Eye (tissue), 1 donor: ENCODE measurements around the gene MYO3B.
A peak's percentile ranks its signal among the peaks of the same experiment; 100 is the strongest.
"Not testable (repeated sequence)": the region's sequence is repeated elsewhere in the genome, so short reads cannot be mapped to it uniquely, and the experiment has no call there.

Experiments used
- DNase-seq: peaks from one replicate; pipeline ENCODE4 v3.0.0-alpha.2; 2015

Gene MYO3B

DNA sequence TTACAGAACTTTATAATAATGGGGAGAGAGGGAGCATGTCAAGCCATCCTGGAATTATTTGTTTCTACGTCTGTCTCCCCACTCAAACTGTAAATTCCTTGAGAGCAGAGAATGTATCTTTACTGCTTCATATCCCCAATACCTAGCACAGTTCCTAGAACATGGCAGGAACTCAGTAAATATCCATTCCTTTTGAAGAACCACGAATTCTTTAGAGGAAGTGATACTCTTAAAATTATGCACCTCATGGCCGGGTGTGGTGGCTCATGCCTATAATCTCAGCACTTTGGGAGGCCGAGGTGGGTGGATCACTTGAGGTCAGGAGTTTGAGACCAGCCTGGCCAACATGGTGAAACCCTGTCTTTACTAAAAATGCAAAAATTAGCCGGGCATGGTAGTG is 171.3 kb downstream of the MYO3B start:
- not testable (repeated sequence) for DNase-seq

DNA sequence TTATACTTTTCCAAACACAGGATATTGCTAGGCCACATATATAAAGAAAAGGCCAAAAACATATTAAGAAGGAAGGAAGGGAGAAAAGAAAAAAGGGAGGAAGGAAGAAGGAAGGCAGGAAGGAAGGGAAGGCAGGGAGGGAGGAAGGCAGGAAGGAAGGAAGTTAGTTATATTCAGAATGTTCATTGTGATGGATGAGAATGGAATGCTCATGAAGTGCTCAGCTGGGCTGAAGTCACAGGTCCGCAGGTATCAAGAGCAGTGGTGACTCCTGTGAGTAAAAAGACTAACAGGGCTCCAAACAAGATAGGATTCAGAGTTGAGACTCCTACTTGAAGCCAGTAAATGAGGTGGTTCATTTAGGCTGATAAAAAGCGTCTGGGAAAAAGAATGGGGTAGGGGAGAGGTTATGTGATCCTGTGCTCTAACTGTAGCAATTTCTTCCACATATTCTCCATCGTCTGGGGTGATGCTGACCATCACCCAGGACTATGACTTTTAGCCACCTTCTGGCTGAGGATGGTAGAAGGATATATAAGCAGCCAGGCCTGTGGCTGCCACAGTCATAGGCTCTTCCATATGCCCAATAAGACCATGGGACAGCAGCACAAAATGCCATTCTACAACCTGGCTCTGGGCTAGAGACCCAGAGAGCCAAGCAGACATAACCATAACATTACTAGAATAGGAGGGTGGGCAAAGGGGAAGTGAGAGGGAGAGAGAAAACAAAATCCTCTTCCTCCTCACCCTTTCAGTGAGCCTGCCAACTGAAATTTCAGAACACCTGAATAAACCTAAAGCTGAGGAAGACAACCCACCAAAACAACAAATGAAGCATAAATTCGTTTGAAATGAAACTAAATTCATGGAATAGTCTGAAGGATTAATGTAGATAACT is 173.2 kb downstream of the MYO3B start:
- no peak for DNase-seq

DNA sequence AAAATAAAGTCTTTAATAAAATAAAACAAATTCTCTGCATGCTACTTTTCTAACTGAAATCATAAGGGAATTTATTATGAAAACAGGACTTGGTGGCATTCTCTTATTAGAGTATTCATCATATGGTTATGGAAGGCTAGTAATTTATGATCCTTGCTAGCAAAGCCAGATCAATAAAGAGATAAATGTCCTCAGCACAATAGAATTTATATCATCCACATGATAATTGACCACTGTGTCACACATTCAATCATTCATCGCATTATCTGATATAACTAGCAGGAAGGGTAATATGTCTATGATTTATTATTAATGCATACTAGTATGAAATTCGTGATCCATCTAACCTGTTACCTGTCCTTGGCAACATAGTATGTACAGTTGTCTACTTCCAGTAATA is 175.8 kb downstream of the MYO3B start:
- DNase-seq = no peak

DNA sequence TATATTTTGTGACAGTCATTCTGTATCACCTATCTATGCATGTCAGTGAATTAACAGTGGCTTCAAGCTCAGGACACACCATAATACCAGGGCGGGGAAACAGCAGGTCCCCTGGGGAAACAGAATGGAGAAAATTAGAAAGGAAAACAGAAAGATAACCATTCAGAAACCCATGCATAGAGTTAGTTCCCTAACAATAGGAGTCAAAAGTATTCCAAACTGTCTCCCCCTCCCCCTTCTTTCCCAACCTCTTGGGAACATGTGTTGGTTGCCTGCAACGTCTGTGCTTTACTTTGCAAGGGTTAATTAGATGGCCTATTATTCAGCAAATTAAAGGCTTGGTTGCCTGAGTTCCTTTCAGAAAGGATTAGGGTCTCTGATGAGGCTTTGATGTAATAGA is 176.4 kb downstream of the MYO3B start:
- peak; percentile 85 for DNase-seq

DNA sequence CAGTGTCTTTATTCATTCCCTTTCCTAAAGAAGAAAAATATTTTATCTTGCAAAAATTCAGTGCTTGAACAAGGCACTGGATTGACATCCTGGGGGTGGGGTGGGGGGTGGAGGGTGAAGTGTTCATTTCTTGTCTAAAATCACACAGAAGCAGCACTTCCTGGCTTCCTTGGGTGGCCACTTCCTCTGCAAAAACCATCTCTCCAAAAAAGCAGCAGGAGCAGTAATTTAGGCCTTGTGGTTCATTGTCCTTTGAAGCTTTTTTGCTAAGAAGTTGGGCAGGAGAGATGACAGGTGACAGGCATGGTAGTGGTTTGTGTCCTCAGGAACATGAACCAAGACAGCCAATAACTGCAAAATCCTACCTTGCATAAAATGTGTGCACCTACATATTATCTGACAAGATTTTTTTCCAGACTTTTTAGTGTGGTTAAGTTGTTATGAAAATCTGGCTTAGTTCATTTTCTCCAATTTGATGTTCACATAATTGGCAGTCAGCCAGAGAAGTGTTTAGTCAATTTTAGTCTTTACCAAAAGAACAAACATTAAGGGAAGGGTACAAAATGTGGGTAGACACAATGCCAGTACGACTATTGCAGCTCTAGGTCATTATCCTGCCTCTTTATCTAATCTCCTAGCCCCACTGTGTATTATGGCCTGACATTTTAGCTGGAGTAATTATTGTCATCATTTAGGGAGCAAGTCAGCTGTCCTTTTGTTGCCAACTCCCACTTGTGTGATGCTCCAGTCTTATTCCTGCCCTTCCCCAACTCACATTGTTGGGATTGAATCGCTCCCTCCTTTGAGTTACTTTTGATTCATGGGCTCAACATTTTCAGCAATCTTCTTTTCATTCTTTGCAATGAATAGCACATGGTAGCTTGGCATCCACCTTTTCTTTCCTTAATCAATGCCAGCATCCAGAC is 177.2 kb downstream of the MYO3B start:
- DNase-seq = peak; percentile 54

DNA sequence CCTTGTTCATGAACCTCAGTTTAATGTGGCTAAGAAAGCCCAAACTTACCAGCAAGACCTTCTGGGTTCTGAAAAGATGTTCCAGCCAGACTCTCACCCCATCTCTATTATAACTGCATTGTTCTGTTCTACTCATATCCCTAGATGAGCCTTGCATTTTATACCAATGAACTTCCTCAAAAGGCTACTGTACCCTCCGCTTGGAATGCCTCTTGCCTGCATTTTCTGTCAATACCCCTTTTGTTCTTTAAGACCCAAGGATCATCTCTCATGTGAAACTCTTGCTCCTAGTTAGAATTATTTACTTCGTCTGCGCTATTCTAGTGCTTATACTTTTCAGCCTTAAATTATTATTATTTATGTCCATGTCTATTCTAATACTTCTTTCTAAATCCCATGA is 181.5 kb downstream of the MYO3B start:
- no peak for DNase-seq

DNA sequence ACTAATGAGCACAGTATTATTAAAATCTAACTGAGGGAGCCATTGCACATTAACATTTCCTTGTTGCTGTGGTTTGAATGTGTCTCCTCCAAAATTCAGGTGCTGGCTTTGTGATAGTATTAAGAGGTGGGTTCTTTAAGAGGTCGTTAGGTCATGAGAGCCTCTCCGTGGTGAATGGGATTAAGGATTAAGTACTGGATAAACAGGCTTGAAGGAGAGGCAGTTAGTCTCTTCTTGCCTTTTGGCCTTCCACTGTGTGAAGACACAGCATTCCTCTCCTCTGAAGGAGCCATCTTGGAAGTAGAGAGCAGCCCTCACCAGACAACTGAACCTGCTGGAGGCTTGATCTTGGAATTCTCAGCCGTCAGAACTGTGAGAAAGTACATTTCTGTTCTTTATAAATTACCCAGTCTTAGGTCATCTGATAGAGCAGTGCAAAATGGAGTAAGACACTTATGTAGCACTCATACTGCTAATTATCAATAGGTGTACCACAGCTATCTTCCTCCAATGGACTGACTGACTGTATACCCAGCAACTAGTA is 182.7 kb downstream of the MYO3B start:
- no peak for DNase-seq

DNA sequence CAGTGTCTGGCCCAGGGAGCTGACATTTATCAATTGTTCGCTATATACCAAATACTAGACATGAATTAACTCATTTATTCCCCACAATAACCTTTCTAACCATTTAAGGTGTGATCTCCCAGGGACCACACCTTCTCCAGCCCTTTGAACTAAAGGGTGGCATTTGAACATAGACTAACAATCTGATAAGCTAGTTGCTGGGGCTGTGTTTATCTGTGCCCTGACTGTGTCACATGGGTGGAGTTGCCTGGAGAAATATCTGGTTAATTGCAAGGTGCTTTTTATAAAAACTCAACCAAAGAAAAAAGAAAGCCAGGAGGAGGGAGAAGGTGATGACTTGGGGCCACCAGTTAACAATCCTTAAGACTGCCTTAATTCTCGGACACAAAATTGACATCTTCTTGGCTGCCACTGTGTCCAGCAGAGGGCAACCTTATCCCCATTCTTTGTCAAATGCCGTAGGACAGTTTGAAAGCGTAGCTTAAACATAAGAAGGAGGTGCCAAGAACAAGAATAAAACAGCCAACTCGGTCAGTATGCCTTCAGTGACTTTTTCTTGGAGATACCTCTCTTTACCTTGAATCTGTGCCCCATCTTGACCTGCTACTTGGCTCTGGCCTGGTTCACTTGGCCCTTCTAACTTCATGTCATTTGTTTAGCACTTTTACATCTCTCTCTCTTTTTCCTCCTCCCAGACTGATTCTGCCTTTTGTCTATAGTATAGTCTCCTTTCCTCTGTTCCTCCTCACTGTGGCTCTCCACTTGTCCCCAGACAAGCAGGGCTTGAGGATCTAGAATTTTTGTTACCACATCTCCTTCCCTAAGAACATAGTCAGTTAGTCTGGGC is 183.4 kb downstream of the MYO3B start:
- peak; percentile 83 for DNase-seq

DNA sequence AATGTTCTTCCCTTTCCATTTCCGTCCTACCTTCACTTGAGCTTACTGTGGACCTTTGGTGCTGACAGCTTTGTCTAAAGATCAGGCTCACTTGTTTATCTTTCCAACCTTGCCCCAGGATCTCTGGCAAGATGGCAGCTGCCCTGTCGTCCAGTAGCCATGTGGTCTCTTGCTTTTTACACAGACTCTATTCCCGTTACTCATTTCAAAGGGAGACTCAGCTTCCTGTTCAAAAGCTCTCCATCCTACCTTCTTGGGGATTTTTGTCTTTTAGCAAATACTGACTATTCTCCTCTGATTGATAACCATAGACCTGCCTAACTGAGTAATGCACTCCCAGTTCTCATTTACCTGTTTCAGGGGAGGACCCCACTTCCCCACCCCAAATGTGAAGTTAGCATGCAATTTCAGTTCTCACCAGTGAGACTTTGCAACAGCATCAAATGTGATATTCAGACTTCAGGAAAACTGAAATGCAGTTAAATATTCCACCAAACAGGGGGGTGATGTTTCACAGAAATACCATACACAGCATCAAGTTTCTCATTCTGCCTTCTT is 184.4 kb downstream of the MYO3B start:
- no peak for DNase-seq

DNA sequence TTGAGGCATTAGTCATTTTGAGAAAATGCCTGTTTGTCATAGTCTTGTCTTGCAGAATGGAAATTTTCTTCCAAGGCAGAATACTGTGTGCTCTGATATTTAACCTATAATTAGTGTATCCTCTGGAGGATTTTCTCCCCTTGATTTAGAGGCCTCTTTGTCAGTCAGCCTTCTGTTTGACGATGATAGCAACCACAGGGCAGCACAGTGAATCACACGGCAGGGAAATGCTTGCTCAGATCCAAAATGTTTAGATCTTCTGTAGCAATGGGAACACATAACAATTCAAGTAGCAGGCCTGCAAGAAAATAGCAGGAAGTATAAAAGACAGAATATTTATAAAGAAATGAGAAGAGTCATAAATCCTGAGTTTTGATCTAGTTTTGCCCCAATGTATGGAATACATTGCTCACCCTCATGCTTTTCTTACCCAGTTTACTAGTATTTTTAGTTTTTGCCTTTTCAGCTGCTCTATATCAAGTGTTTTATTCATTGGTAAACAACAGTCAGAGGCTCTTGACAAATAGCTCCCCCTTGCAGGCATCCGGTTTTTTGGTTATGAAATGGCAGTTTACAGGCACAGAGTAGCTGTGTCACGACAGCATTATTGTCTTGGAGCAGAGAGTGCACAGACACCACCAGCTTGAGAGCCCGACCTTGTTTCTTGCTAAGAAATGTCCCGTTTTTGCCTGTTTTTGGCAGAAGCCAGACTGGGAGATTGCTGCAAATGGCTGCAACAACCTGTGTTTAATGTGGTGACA is 185.1 kb downstream of the MYO3B start:
- DNase-seq = no peak

DNA sequence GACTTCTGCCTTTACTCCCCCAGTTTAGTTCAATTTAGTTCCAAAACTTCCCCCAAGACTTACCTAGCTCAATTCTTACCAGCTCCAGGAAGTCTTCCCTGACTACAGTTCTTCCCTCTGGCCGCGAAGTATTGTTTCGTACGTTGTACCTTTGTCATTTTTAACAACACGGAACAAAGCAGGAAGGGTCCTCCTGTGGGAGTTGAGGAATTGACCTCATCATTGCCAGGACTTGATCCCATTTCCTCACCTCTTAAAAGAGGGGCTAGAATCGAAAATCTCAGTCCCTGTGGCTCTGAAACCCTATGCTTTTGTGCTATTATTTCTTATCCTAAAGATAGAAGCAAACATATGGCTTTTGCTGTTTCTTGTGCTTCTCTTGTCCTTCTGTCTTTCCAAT is 187.1 kb downstream of the MYO3B start:
- DNase-seq = no peak

DNA sequence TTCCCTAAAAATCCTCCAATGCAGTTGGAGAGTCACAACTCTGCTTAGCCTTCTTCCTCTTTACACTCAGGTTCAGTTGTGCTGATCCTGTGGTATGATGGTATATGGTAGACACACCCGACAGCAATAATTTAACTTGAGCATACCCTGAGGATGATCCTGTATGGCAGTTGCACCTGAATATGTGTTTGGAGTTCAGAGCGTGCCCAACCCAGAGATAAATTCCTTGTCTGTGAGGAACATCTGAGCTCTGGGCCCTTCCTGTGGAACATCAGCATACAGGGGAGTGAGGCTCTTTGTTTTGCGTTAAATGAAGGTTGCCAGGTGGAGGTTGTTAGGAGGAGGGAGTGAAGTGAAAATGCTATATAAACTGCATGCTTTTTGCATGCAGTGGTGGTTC is 187.7 kb downstream of the MYO3B start:
- DNase-seq = no peak

DNA sequence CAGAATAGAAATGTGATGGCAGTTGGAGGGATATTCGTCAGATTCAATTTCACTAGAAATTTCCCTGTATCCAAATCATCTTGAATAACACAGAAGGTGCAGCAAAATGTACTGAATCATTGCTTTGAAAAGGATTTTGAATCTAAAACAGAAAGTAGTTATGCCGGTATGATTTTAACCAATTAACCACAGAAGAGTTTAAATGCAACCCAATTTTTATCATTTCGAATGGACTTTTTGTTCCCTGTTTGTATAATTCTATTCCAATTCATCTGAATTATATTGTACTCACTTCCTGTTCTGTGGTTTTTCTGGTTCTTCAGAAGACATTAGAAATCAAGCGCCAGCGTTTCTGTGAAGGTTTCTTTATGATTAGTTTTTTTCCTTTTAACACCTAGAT is 190.4 kb downstream of the MYO3B start:
- no peak for DNase-seq

DNA sequence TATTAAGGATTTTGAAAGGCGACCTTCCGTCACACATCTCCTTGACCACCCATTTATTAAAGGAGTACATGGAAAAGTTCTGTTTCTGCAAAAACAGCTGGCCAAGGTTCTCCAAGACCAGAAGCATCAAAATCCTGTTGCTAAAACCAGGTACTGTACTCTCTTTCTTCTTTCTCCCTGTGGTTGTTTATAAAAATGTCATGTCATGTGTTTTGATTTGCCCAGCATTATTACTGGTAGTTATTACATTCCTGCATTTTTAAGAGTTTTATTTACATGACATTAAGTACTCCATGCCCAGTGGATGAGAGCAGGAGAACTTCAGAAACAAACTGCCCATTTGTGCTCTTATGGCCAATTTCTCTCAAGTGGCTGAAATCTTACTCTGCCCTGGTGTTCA is 191.3 kb downstream of the MYO3B start:
- DNase-seq = no peak

DNA sequence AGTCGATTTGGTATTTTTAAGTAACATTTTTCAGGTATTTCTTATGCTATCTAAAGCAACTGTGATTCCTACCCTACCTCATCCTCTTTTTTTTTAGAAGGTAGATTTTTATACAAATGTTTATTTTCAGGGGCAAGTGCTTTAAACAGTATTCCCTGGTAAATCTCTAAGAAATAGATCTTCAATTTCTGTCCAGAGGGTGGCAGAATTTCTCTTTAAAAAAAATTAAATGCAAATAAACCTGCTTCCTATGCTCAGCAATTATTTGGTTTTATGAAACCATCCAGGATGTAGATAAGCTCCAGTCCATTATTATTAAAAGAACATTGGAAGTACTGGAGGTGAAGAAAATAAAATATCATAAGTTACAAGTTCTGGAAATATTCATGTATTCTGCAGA is 191.9 kb downstream of the MYO3B start:
- peak; percentile 71 for DNase-seq

DNA sequence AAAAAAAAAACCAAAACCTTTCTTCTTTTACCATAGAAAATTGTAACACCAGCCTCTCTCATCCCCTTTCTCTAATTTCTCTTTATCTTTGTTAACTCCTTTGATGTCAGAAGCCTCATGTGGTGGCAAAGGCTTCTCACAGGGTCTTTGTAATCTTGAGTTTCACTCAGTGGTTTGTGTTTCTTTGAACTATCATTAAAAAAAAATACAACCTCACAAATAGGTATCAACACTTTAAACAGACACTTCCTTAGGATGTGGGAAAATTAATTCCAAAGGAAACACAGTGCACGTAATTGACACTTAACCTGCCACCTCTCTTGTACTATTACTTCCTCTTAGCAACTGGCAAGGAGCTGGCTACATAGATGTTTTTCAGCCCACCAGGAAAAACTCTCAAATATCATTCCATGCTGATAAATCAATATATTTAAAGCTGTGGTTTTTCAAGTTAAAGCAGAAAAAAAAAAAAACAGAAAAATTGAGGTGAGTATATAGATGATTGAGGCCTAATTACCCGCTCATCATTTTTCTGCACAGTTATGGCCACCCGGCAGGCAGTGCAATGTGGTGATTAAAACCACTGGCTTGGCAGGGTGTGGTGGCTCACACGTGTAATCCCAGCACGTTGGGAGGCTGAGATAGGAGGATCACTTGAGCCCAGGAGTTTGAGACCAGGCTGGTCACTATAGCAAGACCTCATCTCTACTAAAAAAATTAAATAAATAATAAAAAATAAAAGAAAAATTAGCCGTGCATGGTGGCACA is 193.5 kb downstream of the MYO3B start:
- no peak for DNase-seq

DNA sequence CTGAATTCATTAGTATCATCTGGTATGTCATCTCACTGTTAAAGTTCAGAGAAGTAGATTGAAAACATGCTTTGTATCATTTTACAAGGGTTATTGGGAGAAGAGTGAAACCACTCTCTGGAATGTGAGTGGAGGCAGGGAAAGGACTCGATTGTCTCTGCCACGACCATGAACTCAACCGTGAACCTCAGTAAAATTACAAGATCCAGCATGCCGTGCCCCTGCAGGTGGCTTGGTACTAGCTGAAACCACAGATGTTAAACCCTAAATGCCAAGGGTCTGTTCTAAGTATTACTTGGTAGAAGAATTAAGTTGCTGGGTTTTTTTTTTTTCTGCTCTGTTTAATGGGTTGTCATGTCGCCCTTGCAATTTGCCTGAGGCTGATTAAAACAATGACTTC is 197.2 kb downstream of the MYO3B start:
- DNase-seq = no peak

DNA sequence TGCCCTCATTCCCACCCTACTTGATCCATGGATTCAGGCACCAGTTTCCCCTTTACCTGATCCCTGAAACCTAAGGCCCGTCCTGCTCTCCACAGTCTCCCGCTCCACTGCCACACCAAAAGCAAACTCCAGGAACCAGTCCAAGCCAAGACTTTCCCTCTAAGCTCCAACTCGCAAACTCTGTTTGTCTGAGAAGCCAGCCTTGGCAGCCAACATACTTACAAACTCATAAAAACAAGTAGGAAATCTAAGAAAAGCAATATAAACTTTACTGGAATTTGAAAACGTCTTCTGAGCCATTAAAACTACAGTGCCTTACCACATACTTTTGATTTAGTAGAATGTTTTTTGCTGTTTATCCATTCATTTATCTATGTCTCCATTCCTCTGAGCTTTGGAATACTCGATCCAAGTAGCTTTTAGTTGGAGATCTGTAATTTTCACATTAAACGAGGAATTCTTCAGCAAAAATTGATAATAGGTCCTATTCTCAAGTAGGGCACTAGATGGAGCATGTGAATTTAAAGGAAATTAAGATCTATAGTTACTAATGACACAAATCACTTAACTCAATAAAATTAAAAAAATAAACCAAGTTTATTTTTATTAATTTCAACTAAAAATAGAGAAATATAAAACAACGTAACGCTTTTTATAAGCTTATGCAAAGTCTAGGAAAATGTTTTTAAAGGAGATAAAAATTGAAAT is 199.7 kb downstream of the MYO3B start:
- DNase-seq = no peak

DNA sequence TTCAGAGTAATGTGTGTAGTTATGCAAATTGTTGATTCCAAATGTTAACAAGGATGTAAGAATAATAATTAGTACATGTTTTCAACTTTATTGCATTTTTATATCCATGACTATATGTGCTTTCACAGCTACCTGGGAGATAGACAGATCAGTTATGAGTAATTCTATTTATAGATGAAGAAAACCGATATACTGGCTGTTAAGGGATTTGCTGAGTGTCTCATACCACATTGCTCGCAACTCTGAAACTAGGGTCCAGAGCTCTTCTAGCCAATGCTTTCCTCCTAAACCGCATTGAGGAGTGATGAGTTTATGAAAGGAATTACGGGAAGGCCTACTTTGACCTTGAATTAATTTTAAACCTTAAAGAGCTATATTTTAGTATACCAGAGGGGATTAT is 202.3 kb downstream of the MYO3B start:
- DNase-seq = no peak

DNA sequence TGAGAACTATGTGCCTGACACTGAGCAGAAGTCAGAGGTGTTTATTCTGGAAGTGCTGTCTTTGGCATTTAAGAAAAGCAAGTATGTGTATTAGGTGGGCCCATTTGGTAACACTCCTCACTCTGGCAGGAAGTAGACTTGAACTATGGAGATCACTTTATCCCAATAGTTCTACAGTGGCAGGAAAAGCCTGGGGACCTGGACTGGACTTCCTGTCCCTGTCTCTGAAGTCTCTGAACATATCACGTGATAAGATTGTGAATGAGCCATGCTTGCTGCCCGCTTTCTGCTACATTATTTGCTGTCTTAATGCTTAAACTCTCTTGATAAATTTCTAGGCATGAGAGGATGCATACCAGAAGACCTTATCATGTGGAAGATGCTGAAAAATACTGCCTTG is 203.7 kb downstream of the MYO3B start:
- no peak for DNase-seq
